Suprapubic skin (tissue), 4 donors: ENCODE measurements around the gene BNC2. TPM values are rescaled to one million over a fixed set of nuclear protein-coding genes. Genes with fewer than 3 reads are reported as not detected.

ENCODE experiments used
- DNase-seq, 2 donors: peaks; one replicate each; pipeline ENCODE4 v3.0.0-alpha.2; 2019; ENCODE audit warnings: low spot score in 2 of 2
- H3K27ac ChIP-seq: fragments of 200-600 bp; sonication (generic); one replicate; pipeline ENCODE4 v1.5.1; 2019
- H3K27me3 ChIP-seq: fragments of 200-600 bp; sonication (generic); one replicate; pipeline ENCODE4 v1.5.1; 2019
- H3K36me3 ChIP-seq: fragments of 200-600 bp; sonication (generic); one replicate; pipeline ENCODE4 v1.5.1; 2019
- H3K4me1 ChIP-seq: fragments of 200-600 bp; sonication (generic); one replicate; pipeline ENCODE4 v1.5.1; 2019
- H3K4me3 ChIP-seq: fragments of 200-600 bp; sonication (generic); one replicate; pipeline ENCODE4 v1.5.1; 2019; ENCODE audit warnings: mild to moderate bottlenecking
- H3K9me3 ChIP-seq: fragments of 200-600 bp; sonication (generic); one replicate; pipeline ENCODE4 v1.5.1; 2019
- EP300 ChIP-seq: sonication (generic); formaldehyde crosslinking; IDR thresholded peaks from one replicate; pipeline ENCODE4 v1.6.1; 2017; ENCODE audit warnings: antibody characterized with exemption
- POLR2A ChIP-seq, 2 donors: fragments of 450-650 bp; IDR thresholded peaks; one replicate each; pipeline ENCODE4 v1.6.1; 2017; ENCODE audit warnings: antibody characterized with exemption in 2 of 2, mild to moderate bottlenecking in 2 of 2, moderate library complexity in 2 of 2
- POLR2AphosphoS5 ChIP-seq, 3 donors: sonication (generic); formaldehyde crosslinking; IDR thresholded peaks; one replicate each; pipeline ENCODE4 v1.6.1; 2017; ENCODE audit warnings: antibody characterized with exemption in 3 of 3
- WGBS: methylation state at CpG from one replicate; pipeline ENCODE4 v1.1.5; 2018; 5-methylcytosine and 5-hydroxymethylcytosine counted together
- total RNA-seq, 4 donors: library from RNA; depleted of rRNA; stranded (reverse); fragments of >200 nt; gene quantifications; one replicate each; pipeline ENCODE4 v1.1.0, GENCODE V29; 2016
- TF ChIP-seq, protein P1 (sequence below), 2 donors: fragments of 200-600 bp in 1 of 2; fragments of 450-650 bp in 1 of 2; sonication (generic) in 1 of 2; IDR thresholded peaks; one replicate each; pipeline ENCODE4 v1.5.1; 2016 to 2019; ENCODE audit warnings: antibody characterized with exemption in 2 of 2, mild to moderate bottlenecking in 1 of 2, moderate library complexity in 1 of 2

The BNC2 gene
- total RNA-seq, 4 donors from 2014 or later = 6.5 to 12.3 (median 8.9) TPM

GRCh38 chr9:16815079-16815478, 55.4 kb downstream of the BNC2 start:
- DNase-seq = no peak
- H3K4me3 ChIP-seq = no peak overlapping the region
- H3K36me3 ChIP-seq = no peaks in the 10 kb centered on the region
- no peak overlapping the region for H3K27ac ChIP-seq
- 76% methylated on average over 2 of the region's 2 CpGs for WGBS
- H3K27me3 ChIP-seq = no peaks in the 10 kb centered on the region
- H3K4me1 ChIP-seq = no peaks in the 10 kb centered on the region
- H3K9me3 ChIP-seq = no peaks in the 10 kb centered on the region
- TF ChIP-seq POLR2AphosphoS5 (IDR thresholded peaks at IDR 0.05) (no peak), POLR2A (IDR thresholded peaks at IDR 0.05) (no peak), EP300 (no peak)
- TF ChIP-seq, protein P1, sequence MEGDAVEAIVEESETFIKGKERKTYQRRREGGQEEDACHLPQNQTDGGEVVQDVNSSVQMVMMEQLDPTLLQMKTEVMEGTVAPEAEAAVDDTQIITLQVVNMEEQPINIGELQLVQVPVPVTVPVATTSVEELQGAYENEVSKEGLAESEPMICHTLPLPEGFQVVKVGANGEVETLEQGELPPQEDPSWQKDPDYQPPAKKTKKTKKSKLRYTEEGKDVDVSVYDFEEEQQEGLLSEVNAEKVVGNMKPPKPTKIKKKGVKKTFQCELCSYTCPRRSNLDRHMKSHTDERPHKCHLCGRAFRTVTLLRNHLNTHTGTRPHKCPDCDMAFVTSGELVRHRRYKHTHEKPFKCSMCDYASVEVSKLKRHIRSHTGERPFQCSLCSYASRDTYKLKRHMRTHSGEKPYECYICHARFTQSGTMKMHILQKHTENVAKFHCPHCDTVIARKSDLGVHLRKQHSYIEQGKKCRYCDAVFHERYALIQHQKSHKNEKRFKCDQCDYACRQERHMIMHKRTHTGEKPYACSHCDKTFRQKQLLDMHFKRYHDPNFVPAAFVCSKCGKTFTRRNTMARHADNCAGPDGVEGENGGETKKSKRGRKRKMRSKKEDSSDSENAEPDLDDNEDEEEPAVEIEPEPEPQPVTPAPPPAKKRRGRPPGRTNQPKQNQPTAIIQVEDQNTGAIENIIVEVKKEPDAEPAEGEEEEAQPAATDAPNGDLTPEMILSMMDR (IDR thresholded peaks at IDR 0.05) = no peak

DNA sequence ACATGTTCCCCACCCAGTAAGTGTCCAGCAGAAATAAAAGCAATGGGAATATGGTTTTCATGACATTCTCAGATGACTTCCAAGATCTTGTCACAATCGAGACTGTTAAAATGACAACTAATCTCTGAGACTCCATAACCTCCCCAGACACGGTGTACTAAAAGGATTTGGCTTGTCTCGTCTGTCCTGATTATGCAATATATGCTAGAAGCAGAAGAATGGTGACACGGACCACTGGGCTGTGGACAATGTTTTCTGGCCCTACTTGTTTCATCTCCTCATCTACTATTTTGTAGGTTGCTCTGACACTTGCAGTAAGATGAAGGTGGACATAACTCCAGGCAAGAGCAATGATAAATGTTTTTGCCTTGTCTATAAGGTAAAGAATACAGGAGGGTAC, 56.6 kb downstream of the BNC2 start:
- Histone ChIP-seq H3K36me3 (no peaks in the 10 kb centered on the region), H3K27ac (no peak overlapping the region), H3K9me3 (no peaks in the 10 kb centered on the region), H3K4me3 (no peak overlapping the region), H3K27me3 (no peaks in the 10 kb centered on the region), H3K4me1 (no peaks in the 10 kb centered on the region)
- no peak for TF ChIP-seq POLR2A (IDR thresholded peaks at IDR 0.05)
- no peak for TF ChIP-seq EP300
- TF ChIP-seq POLR2AphosphoS5 (IDR thresholded peaks at IDR 0.05) = no peak
- TF ChIP-seq, protein P1 (IDR thresholded peaks at IDR 0.05) = no peak
- no peak for DNase-seq
- WGBS = 84% methylated on average over 4 of the region's 4 CpGs

DNA sequence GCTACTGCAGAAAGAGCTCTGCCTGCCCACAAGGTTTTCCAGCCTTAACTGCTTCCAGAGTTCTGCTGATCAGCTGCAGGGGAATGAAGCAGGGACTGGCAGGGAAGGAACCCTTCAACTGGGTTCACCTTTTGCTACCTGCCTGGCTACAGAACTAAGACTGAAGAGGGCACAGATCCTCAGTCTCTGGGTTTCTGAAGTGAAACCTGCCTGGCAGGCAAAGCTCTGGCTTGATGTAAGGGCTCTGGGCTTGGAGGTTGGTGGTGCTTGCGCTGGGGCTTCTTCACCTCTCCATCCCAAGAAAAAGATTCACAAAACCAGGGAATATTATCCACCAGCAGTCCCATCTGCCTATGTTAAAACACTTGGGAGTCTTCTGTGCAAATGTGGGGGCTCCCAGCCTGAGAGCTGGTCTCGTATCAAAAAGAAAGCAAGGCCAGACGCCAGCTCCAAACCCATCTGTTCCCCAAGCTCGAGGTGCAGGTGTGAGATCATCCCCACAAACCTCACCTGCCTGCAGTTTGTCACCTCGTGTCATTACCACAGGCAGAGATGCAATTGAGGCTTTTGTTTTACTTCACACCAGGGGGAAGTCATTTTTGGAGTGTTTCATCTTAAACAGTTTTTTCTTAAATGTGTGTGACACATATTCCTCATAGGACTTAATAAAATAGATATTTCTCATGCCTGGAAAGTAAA, 58.3 kb downstream of the BNC2 start:
- Histone ChIP-seq H3K4me1 (no peaks in the 10 kb centered on the region), H3K36me3 (no peaks in the 10 kb centered on the region), H3K27me3 (no peaks in the 10 kb centered on the region), H3K4me3 (no peak overlapping the region), H3K27ac (no peak overlapping the region), H3K9me3 (no peaks in the 10 kb centered on the region)
- 85% methylated on average over 5 of the region's 5 CpGs for WGBS
- no peak for DNase-seq
- no peak for TF ChIP-seq POLR2AphosphoS5 (IDR thresholded peaks at IDR 0.05)
- no peak for TF ChIP-seq EP300
- TF ChIP-seq, protein P1 (IDR thresholded peaks at IDR 0.05) = no peak
- no peak for TF ChIP-seq POLR2A (IDR thresholded peaks at IDR 0.05)

DNA sequence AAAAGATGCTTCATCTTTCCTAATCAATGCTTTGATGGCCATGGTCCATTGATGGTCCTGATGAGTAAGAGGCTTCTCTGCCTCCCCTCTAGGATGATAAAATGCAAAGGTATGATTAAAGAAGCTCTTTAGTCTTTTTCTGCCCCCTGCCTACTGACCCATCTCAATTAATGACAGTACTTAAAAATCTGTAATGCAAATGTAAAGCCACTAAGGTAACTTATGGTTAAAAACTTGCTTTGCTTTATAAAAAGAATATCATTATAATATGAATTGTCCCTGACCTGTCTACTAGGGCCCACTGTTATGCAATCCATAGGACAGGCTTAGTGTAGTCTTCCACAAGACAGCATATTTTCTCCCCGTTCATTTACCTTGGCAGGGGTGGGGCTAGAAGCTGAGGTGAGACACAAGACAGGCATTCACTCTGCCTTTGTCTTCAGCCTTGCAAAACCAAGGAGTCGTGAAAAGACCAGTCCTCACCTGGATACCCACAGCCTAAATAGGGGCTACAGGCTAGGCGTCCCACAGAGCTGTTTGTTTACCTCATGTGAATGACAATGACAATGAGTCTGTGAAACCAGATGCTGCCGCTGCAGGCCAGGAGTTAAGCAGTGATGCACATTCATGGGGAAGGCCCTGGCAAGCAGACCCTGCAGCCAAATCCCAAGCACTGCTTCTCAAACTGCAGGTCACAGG, 60.4 kb downstream of the BNC2 start:
- no peaks in the 10 kb centered on the region for H3K4me1 ChIP-seq
- no peaks in the 10 kb centered on the region for H3K36me3 ChIP-seq
- H3K4me3 ChIP-seq = no peak overlapping the region
- no peak for TF ChIP-seq POLR2AphosphoS5 (IDR thresholded peaks at IDR 0.05)
- TF ChIP-seq, protein P1 (IDR thresholded peaks at IDR 0.05) = no peak
- no peak for TF ChIP-seq POLR2A (IDR thresholded peaks at IDR 0.05)
- TF ChIP-seq EP300 = no peak
- 95% methylated on average over 4 of the region's 4 CpGs for WGBS
- no peak for DNase-seq
- no peaks in the 10 kb centered on the region for H3K9me3 ChIP-seq
- no peak overlapping the region for H3K27ac ChIP-seq
- no peaks in the 10 kb centered on the region for H3K27me3 ChIP-seq

- Histone ChIP-seq H3K36me3 (no peaks in the 10 kb centered on the region), H3K27me3 (no peaks in the 10 kb centered on the region), H3K27ac (no peak overlapping the region), H3K4me1 (no peaks in the 10 kb centered on the region), H3K9me3 (no peaks in the 10 kb centered on the region), H3K4me3 (no peak overlapping the region)
- no peak for DNase-seq
- TF ChIP-seq, protein P1 (IDR thresholded peaks at IDR 0.05) = no peak
- TF ChIP-seq EP300 = no peak
- no peak for TF ChIP-seq POLR2AphosphoS5 (IDR thresholded peaks at IDR 0.05)
- no peak for TF ChIP-seq POLR2A (IDR thresholded peaks at IDR 0.05)
Measured at GRCh38 chr9:16806674-16807073, 63.8 kb downstream of the BNC2 start.
